IMR-90 (cell line): ENCODE data around the gene PPP2R1A. TPM values are rescaled to one million over a fixed set of nuclear protein-coding genes. Genes with fewer than 3 reads are reported as not detected.

Source experiments
- ATAC-seq: fragments of 200-7000 bp; cut with Tn5 transposase; 2 replicates; pipeline ENCODE4 v1.9.1; 2020; ENCODE audit warnings: low read depth, mild to moderate bottlenecking, moderate library complexity
- BruUV-seq: library from RNA; stranded (reverse); fragments of 400-500 nt; replicated peaks from 2 replicates; lab custom pipeline; 2021; lab: Mats Ljungman, UMichigan
- CTCF ChIA-PET: fragments of 300-600 bp; formaldehyde crosslinking; extraction: SDS; loops from one replicate; lab custom pipeline; 2021; ENCODE audit warnings: antibody characterized with exemption; lab: Yijun Ruan, JAX
- POLR2A ChIA-PET: fragments of 300-600 bp; sonication (Branson Sonifier 250); formaldehyde crosslinking; loops from one replicate; lab custom pipeline; 2022; ENCODE audit warnings: antibody characterized with exemption; ENCODE audit not compliant: unreplicated experiment; lab: Charles Lee
- DNase-seq: peaks from one replicate; pipeline ENCODE4 v3.0.0; 2013
- H2AFZ ChIP-seq: replicated peaks from 2 replicates; pipeline ENCODE3; 2013; ENCODE audit warnings: low read length, mild to moderate bottlenecking; ENCODE audit not compliant: poor library complexity
- H2AK5ac ChIP-seq: 2 replicates; pipeline ENCODE4 v1.6.1; 2013; ENCODE audit warnings: low read depth, low read length, inconsistent platforms
- H2AK9ac ChIP-seq: replicated peaks from 2 replicates; pipeline ENCODE3; 2013; ENCODE audit warnings: mild to moderate bottlenecking, low read depth, low read length, moderate library complexity; ENCODE audit not compliant: poor library complexity
- H2BK120ac ChIP-seq: 2 replicates; pipeline ENCODE4 v1.6.1; 2013; ENCODE audit warnings: low read depth, low read length, inconsistent platforms
- H2BK15ac ChIP-seq: 3 replicates; pipeline ENCODE4 v1.6.1; 2013; ENCODE audit warnings: low read depth, low read length, inconsistent platforms
- H2BK20ac ChIP-seq: 2 replicates; pipeline ENCODE4 v1.6.1; 2013; ENCODE audit warnings: low read depth, mild to moderate bottlenecking, inconsistent platforms, low read length, moderate library complexity
- H2BK5ac ChIP-seq: 2 replicates; pipeline ENCODE4 v1.6.1; 2013; ENCODE audit warnings: mild to moderate bottlenecking, low read depth, low read length, inconsistent platforms; ENCODE audit not compliant: poor library complexity, severe bottlenecking
- H3K14ac ChIP-seq: replicated peaks from 2 replicates; pipeline ENCODE4 v1.6.1; 2013; ENCODE audit warnings: low read depth, low read length, inconsistent platforms
- H3K18ac ChIP-seq: 2 replicates; pipeline ENCODE4 v1.6.1; 2013; ENCODE audit warnings: low read depth, low read length, control low read depth
- H3K23ac ChIP-seq: 2 replicates; pipeline ENCODE4 v1.6.1; 2013; ENCODE audit warnings: low read depth, low read length, inconsistent platforms
- H3K27ac ChIP-seq: 2 replicates; pipeline ENCODE4 v1.5.1; 2013; ENCODE audit warnings: mild to moderate bottlenecking, control low read depth, low read length; ENCODE audit not compliant: insufficient read depth
- H3K27me3 ChIP-seq: 2 replicates; pipeline ENCODE4 v1.6.1; 2013; ENCODE audit warnings: low read length; ENCODE audit not compliant: control insufficient read depth, insufficient read depth
- H3K36me3 ChIP-seq: 2 replicates; pipeline ENCODE4 v1.6.1; 2013; ENCODE audit warnings: low read length, mixed read lengths; ENCODE audit not compliant: control insufficient read depth, insufficient read depth
- H3K4ac ChIP-seq: 2 replicates; pipeline ENCODE4 v1.6.1; 2013; ENCODE audit warnings: low read depth, low read length, inconsistent platforms
- H3K4me1 ChIP-seq: 2 replicates; pipeline ENCODE4 v1.6.1; 2013; ENCODE audit warnings: low read length, mixed read lengths; ENCODE audit not compliant: control insufficient read depth, insufficient read depth
- H3K4me2 ChIP-seq: 2 replicates; pipeline ENCODE4 v1.6.1; 2013; ENCODE audit warnings: low read depth, mild to moderate bottlenecking, control low read depth, low read length, moderate library complexity
- H3K4me3 ChIP-seq: 2 replicates; pipeline ENCODE4 v1.5.1; 2013; ENCODE audit warnings: low read depth, mild to moderate bottlenecking, control low read depth, low read length, moderate library complexity; ENCODE audit not compliant: insufficient read depth
- H3K56ac ChIP-seq: 2 replicates; pipeline ENCODE4 v1.6.1; 2013; ENCODE audit warnings: low read length, inconsistent platforms; ENCODE audit not compliant: insufficient read depth; ENCODE audit errors: extremely low read depth
- H3K79me1 ChIP-seq, 2 experiments: 2 replicates each; pipeline ENCODE4 v1.6.1; 2013; ENCODE audit warnings: low read length in 2 of 2, inconsistent platforms in 1 of 2, low read depth in 1 of 2
- H3K9ac ChIP-seq: 2 replicates; pipeline ENCODE4 v1.6.1; 2013; ENCODE audit warnings: low read depth, low read length, control low read depth
- H3K9me1 ChIP-seq: 2 replicates; pipeline ENCODE4 v1.6.1; 2013; ENCODE audit warnings: low read length, inconsistent platforms; ENCODE audit not compliant: insufficient read depth
- H3K9me3 ChIP-seq: 2 replicates; pipeline ENCODE4 v1.6.1; 2013; ENCODE audit warnings: low read length; ENCODE audit not compliant: control insufficient read depth, insufficient read depth
- H4K20me1 ChIP-seq: 2 replicates; pipeline ENCODE4 v1.6.1; 2013; ENCODE audit warnings: low read length, inconsistent platforms; ENCODE audit not compliant: insufficient read depth
- H4K5ac ChIP-seq: 2 replicates; pipeline ENCODE4 v1.6.1; 2013; ENCODE audit warnings: mild to moderate bottlenecking, low read depth, low read length, control low read depth
- H4K8ac ChIP-seq, 2 experiments: 2 replicates each; pipeline ENCODE4 v1.6.1; 2013; ENCODE audit warnings: low read depth in 2 of 2, low read length in 2 of 2, control low read depth in 1 of 2, inconsistent platforms in 1 of 2
- H4K91ac ChIP-seq: 2 replicates; pipeline ENCODE4 v1.6.1; 2013; ENCODE audit warnings: low read depth, low read length, inconsistent platforms; ENCODE audit not compliant: insufficient read depth
- MXI1 ChIP-seq: IDR thresholded peaks from 2 replicates; pipeline ENCODE4 v1.6.1; 2012; ENCODE audit warnings: low read depth, mild to moderate bottlenecking, low read length, moderate library complexity, borderline replicate concordance
- POLR2A ChIP-seq: IDR thresholded peaks from 2 replicates; pipeline ENCODE4 v1.6.1; 2012; ENCODE audit warnings: mild to moderate bottlenecking, low read depth, low read length
- WGBS, 2 experiments: methylation state at CpG; one replicate each; pipeline versions ENCODE4 v1.1.5 to v1.1.7; 2013; ENCODE audit warnings: missing lambda C conversion rate in 2 of 2; ENCODE audit not compliant: insufficient read length in 1 of 2; ENCODE audit errors: extremely low coverage in 2 of 2; 5-methylcytosine and 5-hydroxymethylcytosine counted together
- dilution Hi-C: fragments of 300-500 bp; cut with HindIII; formaldehyde crosslinking; loops from one replicate; pipeline ENCODE4 v1.14.3; 2018; ENCODE audit warnings: low sequenced_read_pairs; ENCODE audit not compliant: unreplicated experiment
- in situ Hi-C: fragments of 300-500 bp; cut with MboI; formaldehyde crosslinking; loops from 3 replicates; pipeline ENCODE4 v1.14.3; 2019; ENCODE audit warnings: low sequenced_read_pairs, inconsistent platforms, mixed read lengths
- intact Hi-C: fragments of 100-400 bp; cut with micrococcal nuclease; formaldehyde crosslinking; loops from 2 replicates; pipeline ENCODE4 v1.10.0; 2022
- polyA plus RNA-seq, 3 experiments: library from polyadenylated mRNA; depleted of rRNA; stranded (reverse); fragments of >200 nt; gene quantifications; 2 replicates each; pipeline ENCODE4 v1.2.3, GENCODE V29; 2012; ENCODE audit warnings: low replicate concordance in 1 of 3
- total RNA-seq: library from RNA; depleted of rRNA; stranded (reverse); fragments of >200 nt; gene quantifications from 2 replicates; pipeline ENCODE4 v1.2.3, GENCODE V29; 2012

Gene PPP2R1A
- total and polyA plus RNA-seq, 2 of the 4 experiments (the other 2 are of a cell fraction) = 173 to 250 TPM

- DNase-seq = peak; percentile 59
- Histone ChIP-seq H3K9ac (peak within 1 kb of the TSS; percentile 92), H3K56ac (peak within 1 kb of the TSS; percentile 70; the same call in 1 of the 2 replicates), H3K9me1 (no peaks in the 10 kb centered on the region), H4K91ac (peak within 1 kb of the TSS; percentile 86), H2BK20ac (no peak within 1 kb of the TSS; the same call in 1 of the 2 replicates), H3K27me3 (no peaks in the 10 kb centered on the region), H4K5ac (peak within 1 kb of the TSS; percentile 89), H3K4me3 (peak within 1 kb of the TSS; percentile 90), H3K4ac (peak within 1 kb of the TSS; percentile 80), H2BK5ac (peak within 1 kb of the TSS; percentile 48), H4K8ac (peak within 1 kb of the TSS; percentile 79 to 85), H3K4me2 (peak within 1 kb of the TSS; percentile 94), H3K36me3 (peaks cover 7% of the 10 kb centered on the region), H4K20me1 (no peaks in the 10 kb centered on the region), H3K79me1 (peaks cover 5 to 14% of the 10 kb centered on the region in 2 experiments; a peak in 3 of 4 replicates), H3K4me1 (no peaks in the 10 kb centered on the region), H2AK9ac (peak within 1 kb of the TSS; percentile 86), H3K23ac (peak within 1 kb of the TSS; percentile 88; the same call in 1 of the 2 replicates), H2BK15ac (peak within 1 kb of the TSS; percentile 76; the same call in 2 of the 3 replicates), H2AFZ (peak within 1 kb of the TSS; percentile 98), H3K14ac (peak within 1 kb of the TSS; percentile 89), H2BK120ac (peak within 1 kb of the TSS; percentile 55; the same call in 1 of the 2 replicates), H2AK5ac (0 out of 2 replicates have a peak within 1 kb of the TSS, but pooled peaks have one; percentile 41), H3K9me3 (no peaks in the 10 kb centered on the region), H3K27ac (peak within 1 kb of the TSS; percentile 68), H3K18ac (peak within 1 kb of the TSS; percentile 62; the same call in 1 of the 2 replicates)
- intact Hi-C loops = loop anchor here (2.0 kb wide), 1 partner anchor 17 kb away; no protein-coding TSS in a partner anchor
- 23% methylated on average over 12 of the region's 37 CpGs; no CpG with 5 or more reads in 1 of the 2 experiments for WGBS, 2 experiments
- ChIA-PET POLR2A (interaction anchor here (0.6 kb wide), 2 partner anchors 13 to 14 kb away, joined by 4 read pairs; no protein-coding TSS in a partner anchor), CTCF (interaction anchor here (0.5 kb wide), 1 partner anchor 9 kb away, joined by 3 read pairs; no protein-coding TSS in a partner anchor)
- dilution Hi-C loops = no loop called here
- 0 out of 2 replicates have a peak, but pooled peaks have one; percentile 29 for TF ChIP-seq MXI1
- TF ChIP-seq POLR2A = no peak
- ATAC-seq = peak; percentile 96
- BruUV-seq = no TSS peak
- in situ Hi-C loops = no loop called here
These were observed 18.3 kb upstream of the PPP2R1A start, which contains the start of gene ZNF836 for GRCh38 chr19:52171321-52172169. Gene ZNF836 (minus strand): TSS chr19:52171621. CDS start chr19:52168072, 3,549 bp downstream.
